ENCODE data around the gene MET.

Gene MET

DNA sequence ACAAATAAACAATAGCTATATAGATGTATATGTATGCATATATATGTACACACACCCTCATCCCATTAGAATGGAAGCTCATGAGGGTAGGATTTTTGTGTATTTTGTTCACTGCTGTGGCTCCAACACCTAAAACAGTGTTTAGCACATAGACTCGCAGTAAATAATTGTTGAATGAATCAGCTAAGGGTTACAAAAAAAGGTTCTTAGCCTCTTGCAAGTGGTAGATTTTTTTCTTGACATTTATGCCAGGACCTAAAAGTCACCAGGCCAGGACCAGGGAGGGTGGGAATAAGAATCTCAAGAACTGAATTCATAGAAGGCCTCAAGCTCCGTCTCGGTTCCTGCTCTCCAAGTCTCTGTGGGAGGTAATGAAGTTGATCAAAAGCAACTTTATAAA lies 107.9 kb downstream of the MET start:
- peaks cover 7% of the 10 kb centered on the region for H3K4me1 ChIP-seq (ENCODE audit: low read depth, poor library complexity, severe bottlenecking)
- no peak overlapping the region for H3K4me2 ChIP-seq
- H3K27me3 ChIP-seq (ENCODE audit: insufficient read depth, low read depth) = no peaks in the 10 kb centered on the region
- no peak overlapping the region for H3K9ac ChIP-seq
- TF ChIP-seq, protein P1, sequence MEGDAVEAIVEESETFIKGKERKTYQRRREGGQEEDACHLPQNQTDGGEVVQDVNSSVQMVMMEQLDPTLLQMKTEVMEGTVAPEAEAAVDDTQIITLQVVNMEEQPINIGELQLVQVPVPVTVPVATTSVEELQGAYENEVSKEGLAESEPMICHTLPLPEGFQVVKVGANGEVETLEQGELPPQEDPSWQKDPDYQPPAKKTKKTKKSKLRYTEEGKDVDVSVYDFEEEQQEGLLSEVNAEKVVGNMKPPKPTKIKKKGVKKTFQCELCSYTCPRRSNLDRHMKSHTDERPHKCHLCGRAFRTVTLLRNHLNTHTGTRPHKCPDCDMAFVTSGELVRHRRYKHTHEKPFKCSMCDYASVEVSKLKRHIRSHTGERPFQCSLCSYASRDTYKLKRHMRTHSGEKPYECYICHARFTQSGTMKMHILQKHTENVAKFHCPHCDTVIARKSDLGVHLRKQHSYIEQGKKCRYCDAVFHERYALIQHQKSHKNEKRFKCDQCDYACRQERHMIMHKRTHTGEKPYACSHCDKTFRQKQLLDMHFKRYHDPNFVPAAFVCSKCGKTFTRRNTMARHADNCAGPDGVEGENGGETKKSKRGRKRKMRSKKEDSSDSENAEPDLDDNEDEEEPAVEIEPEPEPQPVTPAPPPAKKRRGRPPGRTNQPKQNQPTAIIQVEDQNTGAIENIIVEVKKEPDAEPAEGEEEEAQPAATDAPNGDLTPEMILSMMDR (conservative IDR thresholded peaks at IDR 0.05; ENCODE audit: low read depth, low read length) = no peak
- H2AFZ ChIP-seq (ENCODE audit: low read depth) = no peak overlapping the region
- no peak overlapping the region for H3K27ac ChIP-seq
- no peaks in the 10 kb centered on the region for H3K36me3 ChIP-seq (ENCODE audit: insufficient read depth)
- no peaks in the 10 kb centered on the region for H4K20me1 ChIP-seq (ENCODE audit: insufficient read depth)
- no peak overlapping the region for H3K4me3 ChIP-seq (IDR thresholded peaks at IDR 0.05; ENCODE audit: insufficient read depth, low read depth, low read length)
- no peaks in the 10 kb centered on the region for H3K79me2 ChIP-seq (ENCODE audit: insufficient read depth, low read depth)

- H3K79me2 ChIP-seq (ENCODE audit: insufficient read depth, low read depth) = no peaks in the 10 kb centered on the region
- no peak overlapping the region for H2AFZ ChIP-seq (ENCODE audit: low read depth)
- no peaks in the 10 kb centered on the region for H3K27me3 ChIP-seq (ENCODE audit: insufficient read depth, low read depth)
- no peak overlapping the region for H3K27ac ChIP-seq
- no peak overlapping the region for H3K4me2 ChIP-seq
- H3K9ac ChIP-seq = no peak overlapping the region
- H4K20me1 ChIP-seq (ENCODE audit: insufficient read depth) = no peaks in the 10 kb centered on the region
- TF ChIP-seq, protein P1 (conservative IDR thresholded peaks at IDR 0.05; ENCODE audit: low read depth, low read length) = no peak
- H3K36me3 ChIP-seq (ENCODE audit: insufficient read depth) = no peaks in the 10 kb centered on the region
- peaks cover 7% of the 10 kb centered on the region for H3K4me1 ChIP-seq (ENCODE audit: low read depth, poor library complexity, severe bottlenecking)
- H3K4me3 ChIP-seq (IDR thresholded peaks at IDR 0.05; ENCODE audit: insufficient read depth, low read depth, low read length) = no peak overlapping the region
Measured at GRCh38 chr7:116780521-116780920, 108.5 kb downstream of the MET start.

DNA sequence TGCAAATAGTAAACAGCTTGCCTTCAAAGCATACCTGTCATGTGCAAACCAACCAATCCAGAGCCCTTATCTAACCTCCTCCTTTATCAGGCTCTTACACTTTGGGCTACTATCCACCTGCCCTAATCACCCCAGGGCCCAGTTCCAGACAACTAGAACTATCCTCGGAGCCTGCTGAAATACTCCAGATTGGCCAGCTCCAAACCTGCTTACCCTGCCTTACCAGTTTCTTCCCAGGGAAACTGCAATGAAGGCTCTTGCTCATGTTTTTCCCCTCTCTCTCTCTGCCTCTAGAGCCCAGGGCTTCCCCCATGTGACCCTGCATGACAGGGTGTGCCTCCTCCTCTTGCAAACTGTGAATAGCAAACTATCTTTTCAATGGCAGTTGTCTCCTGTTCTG lies 109.0 kb downstream of the MET start:
- H3K27ac ChIP-seq = no peak overlapping the region
- no peak overlapping the region for H3K4me3 ChIP-seq (IDR thresholded peaks at IDR 0.05; ENCODE audit: insufficient read depth, low read depth, low read length)
- H3K79me2 ChIP-seq (ENCODE audit: insufficient read depth, low read depth) = no peaks in the 10 kb centered on the region
- no peak overlapping the region for H3K4me2 ChIP-seq
- TF ChIP-seq, protein P1 (conservative IDR thresholded peaks at IDR 0.05; ENCODE audit: low read depth, low read length) = no peak
- no peaks in the 10 kb centered on the region for H4K20me1 ChIP-seq (ENCODE audit: insufficient read depth)
- H3K27me3 ChIP-seq (ENCODE audit: insufficient read depth, low read depth) = no peaks in the 10 kb centered on the region
- peaks cover 7% of the 10 kb centered on the region for H3K4me1 ChIP-seq (ENCODE audit: low read depth, poor library complexity, severe bottlenecking)
- no peaks in the 10 kb centered on the region for H3K36me3 ChIP-seq (ENCODE audit: insufficient read depth)
- H2AFZ ChIP-seq (ENCODE audit: low read depth) = no peak overlapping the region
- no peak overlapping the region for H3K9ac ChIP-seq

GRCh38 chr7:116781584-116781983 lies 109.6 kb downstream of the MET start:
- no peak overlapping the region for H3K4me2 ChIP-seq
- TF ChIP-seq, protein P1 (conservative IDR thresholded peaks at IDR 0.05; ENCODE audit: low read depth, low read length) = no peak
- H3K4me1 ChIP-seq (ENCODE audit: low read depth, poor library complexity, severe bottlenecking) = peaks cover 8% of the 10 kb centered on the region
- no peak overlapping the region for H3K9ac ChIP-seq
- no peaks in the 10 kb centered on the region for H4K20me1 ChIP-seq (ENCODE audit: insufficient read depth)
- no peak overlapping the region for H3K4me3 ChIP-seq (IDR thresholded peaks at IDR 0.05; ENCODE audit: insufficient read depth, low read depth, low read length)
- H3K27me3 ChIP-seq (ENCODE audit: insufficient read depth, low read depth) = no peaks in the 10 kb centered on the region
- no peaks in the 10 kb centered on the region for H3K79me2 ChIP-seq (ENCODE audit: insufficient read depth, low read depth)
- no peaks in the 10 kb centered on the region for H3K36me3 ChIP-seq (ENCODE audit: insufficient read depth)
- H2AFZ ChIP-seq (ENCODE audit: low read depth) = no peak overlapping the region
- H3K27ac ChIP-seq = no peak overlapping the region

All from KMS-11 (cell line).